Prostate gland (tissue), 2 donors: ENCODE data around the gene NDUFA13. TPM values are rescaled to one million over a fixed set of nuclear protein-coding genes. Genes with fewer than 3 reads are reported as not detected.

Experiments
- DNase-seq: peaks from one replicate; pipeline ENCODE4 v3.0.0-alpha.2; 2019; ENCODE audit warnings: low spot score
- H3K27ac ChIP-seq, 2 donors: fragments of 200-600 bp; sonication (generic); 2 replicates each; pipeline ENCODE4 v1.5.1; 2017 to 2019
- H3K27me3 ChIP-seq: fragments of 200-600 bp; sonication (generic); replicated peaks from 2 replicates; pipeline ENCODE4 v1.5.1; 2019; ENCODE audit not compliant: insufficient read depth
- H3K36me3 ChIP-seq, 2 donors: fragments of 200-600 bp; sonication (generic); 1 replicate in 1 of 2; 2 replicates in 1 of 2; pipeline versions ENCODE4 v1.5.1 to v1.8.1; 2017 to 2019
- H3K4me1 ChIP-seq: fragments of 200-600 bp; sonication (generic); replicated peaks from 2 replicates; pipeline ENCODE4 v1.5.1; 2019
- H3K4me3 ChIP-seq, 2 donors: fragments of 200-600 bp; sonication (generic); 2 replicates each; pipeline ENCODE4 v1.5.1; 2017 to 2019
- H3K9me3 ChIP-seq: fragments of 200-600 bp; sonication (generic); 2 replicates; pipeline ENCODE4 v1.5.1; 2017
- POLR2A ChIP-seq: fragments of 450-650 bp; IDR thresholded peaks from one replicate; pipeline ENCODE4 v1.6.1; 2016; ENCODE audit warnings: antibody characterized with exemption, mild to moderate bottlenecking
- POLR2AphosphoS5 ChIP-seq: sonication (generic); formaldehyde crosslinking; IDR thresholded peaks from one replicate; pipeline ENCODE4 v1.6.1; 2017; ENCODE audit warnings: antibody characterized with exemption
- WGBS: methylation state at CpG from one replicate; pipeline ENCODE4 v1.1.5; 2018; 5-methylcytosine and 5-hydroxymethylcytosine counted together
- intact Hi-C: fragments of 100-400 bp; cut with DNase I; formaldehyde crosslinking; loops from one replicate; pipeline ENCODE4 v1.14.2; 2022
- total RNA-seq, 2 donors: library from RNA; depleted of rRNA; stranded (reverse); fragments of >200 nt; gene quantifications; one replicate each; pipeline ENCODE4 v1.1.0, GENCODE V29; 2016
- TF ChIP-seq, protein P1 (sequence below), 4 experiments: fragments of 200-600 bp in 2 of 4; fragments of 450-650 bp in 2 of 4; sonication (generic) in 2 of 4; IDR thresholded peaks; 1 replicate in 3 of 4; 2 replicates in 1 of 4; pipeline ENCODE4 v1.5.1; 2016 to 2019; ENCODE audit warnings: antibody characterized with exemption in 4 of 4, mild to moderate bottlenecking in 2 of 4, moderate library complexity in 2 of 4

The NDUFA13 gene
- total RNA-seq, 2 donors from 2014 or later: 46.0 to 57.4 TPM

DNA sequence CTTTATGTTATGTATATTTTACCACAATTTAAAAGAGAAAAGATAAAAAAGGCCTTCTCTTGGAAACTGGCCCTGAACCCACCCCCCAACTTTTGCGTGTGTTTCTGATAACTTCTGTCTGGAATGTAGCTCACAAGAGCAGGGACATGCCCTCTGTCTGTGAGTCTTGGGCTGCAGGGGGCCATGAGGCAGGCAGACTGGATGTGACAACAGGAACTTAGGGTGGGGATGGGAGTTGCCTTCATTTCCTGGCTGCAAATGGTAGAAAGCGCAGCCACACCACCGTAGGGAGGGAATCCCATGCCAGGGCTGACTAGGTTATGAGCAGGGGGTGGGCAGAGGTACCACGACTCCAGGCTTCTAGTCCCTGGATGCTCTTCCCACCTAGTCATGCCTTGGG, 43.9 kb downstream of the NDUFA13 start:
- no peaks in the 10 kb centered on the region for H3K9me3 ChIP-seq
- H3K4me1 ChIP-seq: no peaks in the 10 kb centered on the region
- no peaks in the 10 kb centered on the region for H3K27me3 ChIP-seq
- no peak for DNase-seq
- H3K4me3 ChIP-seq: no peak overlapping the region
- TF ChIP-seq POLR2AphosphoS5 (no peak), POLR2A (no peak)
- TF ChIP-seq, protein P1, sequence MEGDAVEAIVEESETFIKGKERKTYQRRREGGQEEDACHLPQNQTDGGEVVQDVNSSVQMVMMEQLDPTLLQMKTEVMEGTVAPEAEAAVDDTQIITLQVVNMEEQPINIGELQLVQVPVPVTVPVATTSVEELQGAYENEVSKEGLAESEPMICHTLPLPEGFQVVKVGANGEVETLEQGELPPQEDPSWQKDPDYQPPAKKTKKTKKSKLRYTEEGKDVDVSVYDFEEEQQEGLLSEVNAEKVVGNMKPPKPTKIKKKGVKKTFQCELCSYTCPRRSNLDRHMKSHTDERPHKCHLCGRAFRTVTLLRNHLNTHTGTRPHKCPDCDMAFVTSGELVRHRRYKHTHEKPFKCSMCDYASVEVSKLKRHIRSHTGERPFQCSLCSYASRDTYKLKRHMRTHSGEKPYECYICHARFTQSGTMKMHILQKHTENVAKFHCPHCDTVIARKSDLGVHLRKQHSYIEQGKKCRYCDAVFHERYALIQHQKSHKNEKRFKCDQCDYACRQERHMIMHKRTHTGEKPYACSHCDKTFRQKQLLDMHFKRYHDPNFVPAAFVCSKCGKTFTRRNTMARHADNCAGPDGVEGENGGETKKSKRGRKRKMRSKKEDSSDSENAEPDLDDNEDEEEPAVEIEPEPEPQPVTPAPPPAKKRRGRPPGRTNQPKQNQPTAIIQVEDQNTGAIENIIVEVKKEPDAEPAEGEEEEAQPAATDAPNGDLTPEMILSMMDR (IDR thresholded peaks at IDR 0.05): no peak
- no peak overlapping the region for H3K27ac ChIP-seq
- H3K36me3 ChIP-seq: no peaks in the 10 kb centered on the region
- 75% methylated on average over 4 of the region's 4 CpGs for WGBS
- intact Hi-C loops: no loop called here

DNA sequence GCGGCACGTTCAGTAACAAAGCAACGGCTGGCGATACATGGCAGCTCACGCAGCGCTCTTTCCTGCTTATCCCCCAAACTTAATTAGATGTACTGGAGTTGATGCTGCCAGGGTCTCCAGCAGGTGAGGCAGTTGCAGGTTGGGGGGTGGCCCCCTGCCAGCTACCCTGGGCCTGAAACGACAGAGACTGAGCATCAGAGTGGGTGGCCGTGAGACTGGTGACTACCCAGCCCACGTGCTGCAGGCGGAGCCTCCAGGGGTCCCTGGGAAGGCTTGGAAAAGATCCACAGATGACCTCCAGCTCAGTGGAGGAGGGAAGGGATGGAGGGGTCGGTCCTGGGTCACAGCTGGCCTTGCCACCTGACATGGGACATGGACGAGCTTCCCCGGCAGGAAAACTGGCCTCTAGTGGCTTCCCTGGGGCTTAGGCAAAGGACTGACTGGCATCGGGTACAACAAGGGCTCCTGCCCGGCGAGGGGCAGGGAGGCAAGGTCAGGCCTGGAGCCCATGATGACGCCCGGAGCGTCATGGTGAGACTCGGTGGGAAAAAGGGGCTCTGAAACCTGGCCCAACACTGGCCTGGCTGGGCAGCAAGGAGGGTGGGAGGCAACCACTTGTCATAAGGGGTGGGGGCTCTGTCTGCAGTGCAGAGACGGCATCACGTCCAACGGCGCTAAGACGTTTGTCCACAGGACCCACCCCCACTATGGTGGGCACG, 46.1 kb downstream of the NDUFA13 start:
- H3K27me3 ChIP-seq: no peaks in the 10 kb centered on the region
- H3K4me3 ChIP-seq: no peak overlapping the region
- H3K4me1 ChIP-seq: no peaks in the 10 kb centered on the region
- DNase-seq: no peak
- 89% methylated on average over 25 of the region's 26 CpGs for WGBS
- intact Hi-C loops: no loop called here
- TF ChIP-seq POLR2AphosphoS5 (no peak), POLR2A (no peak)
- TF ChIP-seq, protein P1 (IDR thresholded peaks at IDR 0.05): no peak
- no peaks in the 10 kb centered on the region for H3K36me3 ChIP-seq
- no peak overlapping the region for H3K27ac ChIP-seq
- no peaks in the 10 kb centered on the region for H3K9me3 ChIP-seq

DNA sequence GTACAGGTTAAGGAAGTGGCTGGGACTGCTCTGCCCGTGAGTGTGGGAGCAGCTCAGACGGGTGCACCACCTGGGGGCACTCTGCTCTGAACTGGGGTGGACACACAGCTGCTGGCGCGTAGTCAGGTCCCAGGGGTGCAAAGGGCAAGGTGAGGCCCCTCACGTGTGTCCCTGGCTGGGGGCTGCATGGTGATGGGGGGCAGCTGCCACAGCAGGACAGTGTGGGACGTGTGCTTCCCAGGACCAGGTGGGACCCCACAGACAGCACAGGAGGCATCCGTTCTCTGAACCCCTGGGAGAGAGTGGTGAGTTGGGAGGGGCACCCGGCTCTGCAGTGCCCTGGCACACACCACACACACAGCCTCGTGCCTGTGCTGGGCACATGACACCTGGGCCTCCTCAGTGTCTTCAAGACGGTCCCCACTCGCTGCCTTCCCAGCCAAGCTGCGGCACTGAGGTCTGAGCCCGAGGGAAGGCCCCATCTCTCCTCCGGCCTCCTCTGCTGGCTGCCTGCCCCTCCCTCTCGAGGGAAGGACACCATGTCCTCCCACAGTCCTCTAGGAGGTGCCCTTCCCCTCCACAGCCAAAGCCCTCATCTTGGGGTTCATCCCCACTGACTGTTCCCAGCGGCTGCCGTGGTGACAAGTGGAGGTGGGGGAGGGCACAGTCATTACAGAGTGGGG, 46.8 kb downstream of the NDUFA13 start:
- intact Hi-C loops: no loop called here
- Histone ChIP-seq H3K27me3 (no peaks in the 10 kb centered on the region), H3K4me3 (no peak overlapping the region), H3K27ac (no peak overlapping the region), H3K4me1 (no peaks in the 10 kb centered on the region), H3K36me3 (no peaks in the 10 kb centered on the region), H3K9me3 (no peaks in the 10 kb centered on the region)
- no peak for DNase-seq
- 77% methylated on average over 16 of the region's 17 CpGs for WGBS
- no peak for TF ChIP-seq POLR2AphosphoS5
- no peak for TF ChIP-seq POLR2A
- TF ChIP-seq, protein P1 (IDR thresholded peaks at IDR 0.05): no peak

DNA sequence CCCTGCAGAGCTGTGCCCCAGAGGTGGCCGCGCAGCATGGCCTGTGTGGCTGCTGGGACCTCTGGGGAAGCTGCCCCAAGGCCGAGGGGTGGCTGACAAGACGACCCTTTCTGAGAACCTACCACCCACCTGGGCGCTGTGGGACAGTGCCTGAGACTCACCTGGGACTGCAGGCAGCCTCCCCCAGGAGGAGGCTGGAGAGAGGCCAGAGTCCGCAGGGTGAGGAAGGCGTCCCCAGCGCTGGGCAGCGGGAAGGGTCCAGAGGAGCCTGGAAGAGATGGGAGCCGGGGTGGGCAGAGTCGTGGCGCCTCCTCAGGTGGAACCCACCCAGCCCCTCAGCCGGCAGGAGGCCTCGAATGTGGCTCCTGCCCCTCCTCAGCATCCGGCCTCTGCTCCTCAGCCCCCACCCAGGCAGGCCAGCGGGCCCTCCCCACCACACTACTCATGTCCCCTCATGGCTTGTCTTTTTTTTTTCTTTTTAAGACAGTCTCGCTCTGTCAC, 47.4 kb downstream of the NDUFA13 start:
- intact Hi-C loops: no loop called here
- TF ChIP-seq POLR2A: no peak
- TF ChIP-seq, protein P1 (IDR thresholded peaks at IDR 0.05): no peak
- no peak for TF ChIP-seq POLR2AphosphoS5
- no peak overlapping the region for H3K4me3 ChIP-seq
- H3K27me3 ChIP-seq: no peaks in the 10 kb centered on the region
- no peaks in the 10 kb centered on the region for H3K4me1 ChIP-seq
- 92% methylated on average over 13 of the region's 17 CpGs for WGBS
- no peak overlapping the region for H3K27ac ChIP-seq
- no peak for DNase-seq
- H3K36me3 ChIP-seq: no peaks in the 10 kb centered on the region
- H3K9me3 ChIP-seq: no peaks in the 10 kb centered on the region

DNA sequence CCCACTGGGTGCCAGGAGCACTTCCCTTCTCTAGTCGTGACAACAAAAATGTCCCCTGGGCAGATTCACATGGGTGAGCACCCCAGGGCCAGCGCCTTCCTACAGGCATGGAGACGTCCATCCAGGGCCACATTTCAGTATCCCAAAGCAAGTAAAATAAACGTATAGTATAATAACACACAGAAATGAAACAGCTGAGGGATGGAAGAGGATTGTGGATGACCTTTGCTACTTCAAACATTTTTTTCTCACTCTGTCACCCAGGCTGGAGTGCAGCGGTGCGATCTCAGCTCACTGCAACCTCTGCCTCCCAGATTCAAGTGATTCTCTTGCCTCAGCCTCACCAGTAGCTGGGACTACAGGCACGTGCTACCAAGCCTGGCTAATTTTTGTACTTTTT, 50.3 kb downstream of the NDUFA13 start:
- WGBS: 85% methylated on average over 7 of the region's 7 CpGs
- H3K9me3 ChIP-seq: no peaks in the 10 kb centered on the region
- H3K36me3 ChIP-seq: no peaks in the 10 kb centered on the region
- intact Hi-C loops: no loop called here
- no peak overlapping the region for H3K4me3 ChIP-seq
- TF ChIP-seq, protein P1 (IDR thresholded peaks at IDR 0.05): no peak
- TF ChIP-seq POLR2AphosphoS5: no peak
- no peak for TF ChIP-seq POLR2A
- H3K4me1 ChIP-seq: no peaks in the 10 kb centered on the region
- no peak overlapping the region for H3K27ac ChIP-seq
- H3K27me3 ChIP-seq: no peaks in the 10 kb centered on the region
- DNase-seq: no peak
